Measurements from ENCODE around the gene ILRUN.
A peak's percentile ranks its signal among the peaks of the same experiment; 100 is the strongest.
"Not testable (repeated sequence)": the region's sequence is repeated elsewhere in the genome, so short reads cannot be mapped to it uniquely, and the experiment has no call there.

Gene ILRUN

GRCh38 chr6:34664256-34664971, 32.2 kb downstream of the ILRUN start:
- Mint-ChIP-seq H3K36me3 (ENCODE audit: low read depth) (peaks cover 12% of the 10 kb centered on the region), H3K27ac (peak overlapping the region; percentile 2), H3K4me1 (peaks cover 4% of the 10 kb centered on the region), H3K27me3 (ENCODE audit: low read depth, poor library complexity) (no peaks in the 10 kb centered on the region), H3K4me3 (no peak overlapping the region), H3K9me3 (peaks cover under 1% of the 10 kb centered on the region)
- TF ChIP-seq CTCF (IDR thresholded peaks at IDR 0.05) = no peak
- no peak for DNase-seq

GRCh38 chr6:34663831-34664255, 32.7 kb downstream of the ILRUN start:
- no peak overlapping the region for H3K4me3 Mint-ChIP-seq
- peak overlapping the region; percentile 17 for H3K27ac Mint-ChIP-seq
- no peaks in the 10 kb centered on the region for H3K27me3 Mint-ChIP-seq (ENCODE audit: low read depth, poor library complexity)
- no peaks in the 10 kb centered on the region for H3K9me3 Mint-ChIP-seq
- no peak for TF ChIP-seq CTCF (IDR thresholded peaks at IDR 0.05)
- H3K4me1 Mint-ChIP-seq = peaks cover 4% of the 10 kb centered on the region
- H3K36me3 Mint-ChIP-seq (ENCODE audit: low read depth) = peaks cover 11% of the 10 kb centered on the region
- DNase-seq = no peak

- no peak for DNase-seq
- Mint-ChIP-seq H3K36me3 (ENCODE audit: low read depth) (peaks cover 11% of the 10 kb centered on the region), H3K27ac (no peak overlapping the region)
Measured at GRCh38 chr6:34663371-34663770, 33.2 kb downstream of the ILRUN start.

GRCh38 chr6:34661357-34661756, 35.2 kb downstream of the ILRUN start:
- peaks cover 19% of the 10 kb centered on the region for H3K4me1 Mint-ChIP-seq
- peaks cover 11% of the 10 kb centered on the region for H3K36me3 Mint-ChIP-seq (ENCODE audit: low read depth)
- no peak for DNase-seq
- no peaks in the 10 kb centered on the region for H3K27me3 Mint-ChIP-seq (ENCODE audit: low read depth, poor library complexity)
- no peaks in the 10 kb centered on the region for H3K9me3 Mint-ChIP-seq
- no peak for TF ChIP-seq CTCF (IDR thresholded peaks at IDR 0.05)
- no peak overlapping the region for H3K27ac Mint-ChIP-seq
- H3K4me3 Mint-ChIP-seq = no peak overlapping the region

More at GRCh38 chr6:34663371-34663770, 33.2 kb downstream of the ILRUN start:
- Mint-ChIP-seq H3K9me3 (no peaks in the 10 kb centered on the region), H3K4me3 (no peak overlapping the region), H3K27me3 (ENCODE audit: low read depth, poor library complexity) (no peaks in the 10 kb centered on the region), H3K4me1 (peaks cover 4% of the 10 kb centered on the region)
- TF ChIP-seq CTCF (IDR thresholded peaks at IDR 0.05) = no peak

- H3K27me3 Mint-ChIP-seq (ENCODE audit: low read depth, poor library complexity) = no peaks in the 10 kb centered on the region
- no peak for DNase-seq
- no peak overlapping the region for H3K4me3 Mint-ChIP-seq
- H3K4me1 Mint-ChIP-seq = peaks cover 17% of the 10 kb centered on the region
- TF ChIP-seq CTCF (IDR thresholded peaks at IDR 0.05) = no peak
- H3K9me3 Mint-ChIP-seq = no peaks in the 10 kb centered on the region
- no peak overlapping the region for H3K27ac Mint-ChIP-seq
- peaks cover 17% of the 10 kb centered on the region for H3K36me3 Mint-ChIP-seq (ENCODE audit: low read depth)
Measured at GRCh38 chr6:34658605-34659265, 37.8 kb downstream of the ILRUN start.

GRCh38 chr6:34657979-34658480, 38.5 kb downstream of the ILRUN start:
- H3K4me3 Mint-ChIP-seq; H3K27me3 Mint-ChIP-seq (ENCODE audit: low read depth, poor library complexity); DNase-seq; H3K9me3 Mint-ChIP-seq: not testable (repeated sequence)
- Mint-ChIP-seq H3K4me1 (peaks cover 17% of the 10 kb centered on the region), H3K27ac (peak overlapping the region; percentile 16), H3K36me3 (ENCODE audit: low read depth) (peaks cover 18% of the 10 kb centered on the region)
